ENCODE data around the gene UBE2S. TPM values are rescaled to one million over a fixed set of nuclear protein-coding genes. Genes with fewer than 3 reads are reported as not detected.

The UBE2S gene
- polyA plus RNA-seq, 1 donor from 2014 or later, result 119 TPM

DNA sequence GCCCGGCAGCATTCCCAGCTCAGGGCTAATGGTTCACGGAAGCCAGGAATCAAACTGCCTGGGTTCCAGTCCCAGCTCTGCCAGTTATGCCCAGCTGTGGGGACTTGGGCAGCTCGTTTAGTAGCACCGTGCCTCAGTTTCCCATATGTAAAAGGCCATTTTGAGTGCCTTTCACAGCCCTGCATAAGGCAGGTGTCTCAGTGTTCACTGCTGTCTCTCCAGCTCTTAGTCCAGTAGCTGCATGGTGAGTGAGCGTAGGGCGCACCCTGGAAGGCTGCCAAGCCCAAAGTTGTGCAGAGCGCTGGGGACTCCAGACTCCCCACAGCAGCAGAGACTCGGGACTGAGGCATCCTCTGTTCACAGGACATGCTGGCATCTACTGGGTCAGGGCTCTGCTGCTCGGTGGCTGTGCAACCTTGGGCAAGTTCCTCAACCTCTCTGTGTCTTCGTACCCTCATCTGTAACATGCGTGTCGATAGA, 16.4 kb downstream of the UBE2S start:
- Histone ChIP-seq H3K4me2 (ENCODE audit: low read length) (no peak overlapping the region), H3K79me2 (replicated peaks; ENCODE audit: insufficient read depth, low read length) (peaks cover 19% of the 10 kb centered on the region), H4K20me1 (ENCODE audit: insufficient read depth) (peaks cover 21% of the 10 kb centered on the region), H3K36me3 (ENCODE audit: insufficient read depth, low read length) (no peaks in the 10 kb centered on the region), H3K9ac (ENCODE audit: low read length) (no peak overlapping the region), H3K9me2 (ENCODE audit: insufficient read depth, low read length) (no peaks in the 10 kb centered on the region), H3K9me3 (ENCODE audit: low read length) (no peaks in the 10 kb centered on the region), H3K4me3 (ENCODE audit: low read length) (no peak overlapping the region), H3K27ac (ENCODE audit: low read length) (no peak overlapping the region), H3F3A (ENCODE audit: insufficient read depth, low read length, poor library complexity, severe bottlenecking) (peaks cover 5% of the 10 kb centered on the region), H2AFZ (ENCODE audit: low read depth, low read length) (no peak overlapping the region), H3K27me3 (ENCODE audit: insufficient read depth, low read depth, low read length) (no peaks in the 10 kb centered on the region)
- no peak for TF ChIP-seq RAD21 (conservative IDR thresholded peaks at IDR 0.05)
- TF ChIP-seq SMC3 (conservative IDR thresholded peaks at IDR 0.05; ENCODE audit: poor library complexity), result no peak
- no peak for TF ChIP-seq TAF1 (IDR thresholded peaks at IDR 0.05; ENCODE audit: low read depth)
- TF ChIP-seq, protein P1, sequence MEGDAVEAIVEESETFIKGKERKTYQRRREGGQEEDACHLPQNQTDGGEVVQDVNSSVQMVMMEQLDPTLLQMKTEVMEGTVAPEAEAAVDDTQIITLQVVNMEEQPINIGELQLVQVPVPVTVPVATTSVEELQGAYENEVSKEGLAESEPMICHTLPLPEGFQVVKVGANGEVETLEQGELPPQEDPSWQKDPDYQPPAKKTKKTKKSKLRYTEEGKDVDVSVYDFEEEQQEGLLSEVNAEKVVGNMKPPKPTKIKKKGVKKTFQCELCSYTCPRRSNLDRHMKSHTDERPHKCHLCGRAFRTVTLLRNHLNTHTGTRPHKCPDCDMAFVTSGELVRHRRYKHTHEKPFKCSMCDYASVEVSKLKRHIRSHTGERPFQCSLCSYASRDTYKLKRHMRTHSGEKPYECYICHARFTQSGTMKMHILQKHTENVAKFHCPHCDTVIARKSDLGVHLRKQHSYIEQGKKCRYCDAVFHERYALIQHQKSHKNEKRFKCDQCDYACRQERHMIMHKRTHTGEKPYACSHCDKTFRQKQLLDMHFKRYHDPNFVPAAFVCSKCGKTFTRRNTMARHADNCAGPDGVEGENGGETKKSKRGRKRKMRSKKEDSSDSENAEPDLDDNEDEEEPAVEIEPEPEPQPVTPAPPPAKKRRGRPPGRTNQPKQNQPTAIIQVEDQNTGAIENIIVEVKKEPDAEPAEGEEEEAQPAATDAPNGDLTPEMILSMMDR (IDR thresholded peaks at IDR 0.05; ENCODE audit: poor library complexity, severe bottlenecking), result no peak
- no peak for TF ChIP-seq MXI1 (conservative IDR thresholded peaks at IDR 0.05; ENCODE audit: poor library complexity, severe bottlenecking)
- no peak for TF ChIP-seq EP300 (conservative IDR thresholded peaks at IDR 0.05; ENCODE audit: poor library complexity, severe bottlenecking)
- TF ChIP-seq POLR2AphosphoS5 (IDR thresholded peaks at IDR 0.05), result no peak
- TF ChIP-seq REST (IDR thresholded peaks at IDR 0.05; ENCODE audit: borderline replicate concordance), result no peak
- no peak for TF ChIP-seq EZH2 (IDR thresholded peaks at IDR 0.05; ENCODE audit: borderline replicate concordance, insufficient read depth, low read length, poor library complexity, severe bottlenecking)

DNA sequence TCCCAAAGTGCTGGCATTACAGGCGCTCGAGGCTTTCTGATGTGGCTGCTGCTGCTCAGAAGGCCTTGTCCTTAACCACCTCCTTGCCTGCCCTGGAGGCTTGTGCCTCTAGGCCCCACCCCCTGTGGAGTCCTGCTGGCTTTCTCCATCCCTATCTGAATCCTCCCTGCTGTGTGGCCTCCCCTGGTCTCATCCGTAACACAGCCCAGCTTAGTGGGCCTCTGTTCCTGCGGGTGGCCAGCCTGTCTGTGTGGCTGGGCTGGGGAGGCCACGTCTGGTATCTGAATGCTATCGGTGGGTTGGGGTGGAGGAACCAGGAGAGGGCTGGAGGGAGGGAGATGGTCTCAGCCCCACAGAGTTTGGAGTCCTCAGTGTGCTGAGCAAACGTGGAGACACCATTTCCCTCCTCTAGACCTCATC, 17.1 kb downstream of the UBE2S start:
- Histone ChIP-seq H3K9me2 (ENCODE audit: insufficient read depth, low read length) (no peaks in the 10 kb centered on the region), H3F3A (ENCODE audit: insufficient read depth, low read length, poor library complexity, severe bottlenecking) (peaks cover 5% of the 10 kb centered on the region), H3K4me2 (ENCODE audit: low read length) (no peak overlapping the region), H3K79me2 (replicated peaks; ENCODE audit: insufficient read depth, low read length) (peaks cover 22% of the 10 kb centered on the region), H3K27me3 (ENCODE audit: insufficient read depth, low read depth, low read length) (no peaks in the 10 kb centered on the region), H3K36me3 (ENCODE audit: insufficient read depth, low read length) (no peaks in the 10 kb centered on the region), H3K9ac (ENCODE audit: low read length) (no peak overlapping the region), H2AFZ (ENCODE audit: low read depth, low read length) (no peak overlapping the region), H4K20me1 (ENCODE audit: insufficient read depth) (peaks cover 21% of the 10 kb centered on the region), H3K9me3 (ENCODE audit: low read length) (no peaks in the 10 kb centered on the region), H3K27ac (ENCODE audit: low read length) (no peak overlapping the region), H3K4me3 (ENCODE audit: low read length) (no peak overlapping the region)
- TF ChIP-seq EZH2 (IDR thresholded peaks at IDR 0.05; ENCODE audit: borderline replicate concordance, insufficient read depth, low read length, poor library complexity, severe bottlenecking) (no peak), EP300 (conservative IDR thresholded peaks at IDR 0.05; ENCODE audit: poor library complexity, severe bottlenecking) (no peak), RAD21 (conservative IDR thresholded peaks at IDR 0.05) (no peak), SMC3 (conservative IDR thresholded peaks at IDR 0.05; ENCODE audit: poor library complexity) (no peak), POLR2AphosphoS5 (IDR thresholded peaks at IDR 0.05) (no peak), TAF1 (IDR thresholded peaks at IDR 0.05; ENCODE audit: low read depth) (no peak), MXI1 (conservative IDR thresholded peaks at IDR 0.05; ENCODE audit: poor library complexity, severe bottlenecking) (no peak), REST (IDR thresholded peaks at IDR 0.05; ENCODE audit: borderline replicate concordance) (no peak)
- TF ChIP-seq, protein P1 (IDR thresholded peaks at IDR 0.05; ENCODE audit: poor library complexity, severe bottlenecking), result no peak
